IMR-90 (cell line): Measurements from ENCODE around the gene PRODH2. TPM values are rescaled to one million over a fixed set of nuclear protein-coding genes. Genes with fewer than 3 reads are reported as not detected.

ENCODE experiments used
- ATAC-seq: fragments of 200-7000 bp; cut with Tn5 transposase; 2 replicates; pipeline ENCODE4 v1.9.1; 2020; ENCODE audit warnings: low read depth, mild to moderate bottlenecking, moderate library complexity
- BruUV-seq: library from RNA; stranded (reverse); fragments of 400-500 nt; replicated peaks from 2 replicates; lab custom pipeline; 2021; lab: Mats Ljungman, UMichigan
- CTCF ChIA-PET: fragments of 300-600 bp; formaldehyde crosslinking; extraction: SDS; loops from one replicate; lab custom pipeline; 2021; ENCODE audit warnings: antibody characterized with exemption; lab: Yijun Ruan, JAX
- POLR2A ChIA-PET: fragments of 300-600 bp; sonication (Branson Sonifier 250); formaldehyde crosslinking; loops from one replicate; lab custom pipeline; 2022; ENCODE audit warnings: antibody characterized with exemption; ENCODE audit not compliant: unreplicated experiment; lab: Charles Lee
- DNase-seq: peaks from one replicate; pipeline ENCODE4 v3.0.0; 2013
- H2AFZ ChIP-seq: replicated peaks from 2 replicates; pipeline ENCODE3; 2013; ENCODE audit warnings: low read length, mild to moderate bottlenecking; ENCODE audit not compliant: poor library complexity
- H2AK5ac ChIP-seq: 2 replicates; pipeline ENCODE4 v1.6.1; 2013; ENCODE audit warnings: low read depth, low read length, inconsistent platforms
- H2AK9ac ChIP-seq: replicated peaks from 2 replicates; pipeline ENCODE3; 2013; ENCODE audit warnings: mild to moderate bottlenecking, low read depth, low read length, moderate library complexity; ENCODE audit not compliant: poor library complexity
- H2BK120ac ChIP-seq: 2 replicates; pipeline ENCODE4 v1.6.1; 2013; ENCODE audit warnings: low read depth, low read length, inconsistent platforms
- H2BK15ac ChIP-seq: 3 replicates; pipeline ENCODE4 v1.6.1; 2013; ENCODE audit warnings: low read depth, low read length, inconsistent platforms
- H2BK20ac ChIP-seq: 2 replicates; pipeline ENCODE4 v1.6.1; 2013; ENCODE audit warnings: low read depth, mild to moderate bottlenecking, inconsistent platforms, low read length, moderate library complexity
- H2BK5ac ChIP-seq: 2 replicates; pipeline ENCODE4 v1.6.1; 2013; ENCODE audit warnings: mild to moderate bottlenecking, low read depth, low read length, inconsistent platforms; ENCODE audit not compliant: poor library complexity, severe bottlenecking
- H3K14ac ChIP-seq: replicated peaks from 2 replicates; pipeline ENCODE4 v1.6.1; 2013; ENCODE audit warnings: low read depth, low read length, inconsistent platforms
- H3K18ac ChIP-seq: 2 replicates; pipeline ENCODE4 v1.6.1; 2013; ENCODE audit warnings: low read depth, low read length, control low read depth
- H3K23ac ChIP-seq: 2 replicates; pipeline ENCODE4 v1.6.1; 2013; ENCODE audit warnings: low read depth, low read length, inconsistent platforms
- H3K27ac ChIP-seq: 2 replicates; pipeline ENCODE4 v1.5.1; 2013; ENCODE audit warnings: mild to moderate bottlenecking, control low read depth, low read length; ENCODE audit not compliant: insufficient read depth
- H3K27me3 ChIP-seq: 2 replicates; pipeline ENCODE4 v1.6.1; 2013; ENCODE audit warnings: low read length; ENCODE audit not compliant: control insufficient read depth, insufficient read depth
- H3K36me3 ChIP-seq: 2 replicates; pipeline ENCODE4 v1.6.1; 2013; ENCODE audit warnings: low read length, mixed read lengths; ENCODE audit not compliant: control insufficient read depth, insufficient read depth
- H3K4ac ChIP-seq: 2 replicates; pipeline ENCODE4 v1.6.1; 2013; ENCODE audit warnings: low read depth, low read length, inconsistent platforms
- H3K4me1 ChIP-seq: 2 replicates; pipeline ENCODE4 v1.6.1; 2013; ENCODE audit warnings: low read length, mixed read lengths; ENCODE audit not compliant: control insufficient read depth, insufficient read depth
- H3K4me2 ChIP-seq: 2 replicates; pipeline ENCODE4 v1.6.1; 2013; ENCODE audit warnings: low read depth, mild to moderate bottlenecking, control low read depth, low read length, moderate library complexity
- H3K4me3 ChIP-seq: 2 replicates; pipeline ENCODE4 v1.5.1; 2013; ENCODE audit warnings: low read depth, mild to moderate bottlenecking, control low read depth, low read length, moderate library complexity; ENCODE audit not compliant: insufficient read depth
- H3K56ac ChIP-seq: 2 replicates; pipeline ENCODE4 v1.6.1; 2013; ENCODE audit warnings: low read length, inconsistent platforms; ENCODE audit not compliant: insufficient read depth; ENCODE audit errors: extremely low read depth
- H3K79me1 ChIP-seq, 2 experiments: 2 replicates each; pipeline ENCODE4 v1.6.1; 2013; ENCODE audit warnings: low read length in 2 of 2, inconsistent platforms in 1 of 2, low read depth in 1 of 2
- H3K9ac ChIP-seq: 2 replicates; pipeline ENCODE4 v1.6.1; 2013; ENCODE audit warnings: low read depth, low read length, control low read depth
- H3K9me1 ChIP-seq: 2 replicates; pipeline ENCODE4 v1.6.1; 2013; ENCODE audit warnings: low read length, inconsistent platforms; ENCODE audit not compliant: insufficient read depth
- H3K9me3 ChIP-seq: 2 replicates; pipeline ENCODE4 v1.6.1; 2013; ENCODE audit warnings: low read length; ENCODE audit not compliant: control insufficient read depth, insufficient read depth
- H4K20me1 ChIP-seq: 2 replicates; pipeline ENCODE4 v1.6.1; 2013; ENCODE audit warnings: low read length, inconsistent platforms; ENCODE audit not compliant: insufficient read depth
- H4K5ac ChIP-seq: 2 replicates; pipeline ENCODE4 v1.6.1; 2013; ENCODE audit warnings: mild to moderate bottlenecking, low read depth, low read length, control low read depth
- H4K8ac ChIP-seq, 2 experiments: 2 replicates each; pipeline ENCODE4 v1.6.1; 2013; ENCODE audit warnings: low read depth in 2 of 2, low read length in 2 of 2, control low read depth in 1 of 2, inconsistent platforms in 1 of 2
- H4K91ac ChIP-seq: 2 replicates; pipeline ENCODE4 v1.6.1; 2013; ENCODE audit warnings: low read depth, low read length, inconsistent platforms; ENCODE audit not compliant: insufficient read depth
- BHLHE40 ChIP-seq: fragments of 150-350 bp; IDR thresholded peaks from 2 replicates; pipeline ENCODE4 v1.6.1; 2016; ENCODE audit warnings: mild to moderate bottlenecking, low read depth, low read length
- CEBPB ChIP-seq: IDR thresholded peaks from 2 replicates; pipeline ENCODE4 v1.6.1; 2012; ENCODE audit warnings: low read depth, low read length, improper control_type of control experiment
- CHD1 ChIP-seq: IDR thresholded peaks from 2 replicates; pipeline ENCODE4 v1.6.1; 2012; ENCODE audit warnings: low read depth, low read length, improper control_type of control experiment
- CTCF ChIP-seq: conservative IDR thresholded peaks from 2 replicates; pipeline ENCODE4 v1.5.1; 2012; ENCODE audit warnings: mild to moderate bottlenecking, low read depth, low read length, improper control_type of control experiment
- FOS ChIP-seq: fragments of 150-350 bp; IDR thresholded peaks from 2 replicates; pipeline ENCODE4 v1.6.1; 2016; ENCODE audit warnings: low read depth, low read length
- MXI1 ChIP-seq: IDR thresholded peaks from 2 replicates; pipeline ENCODE4 v1.6.1; 2012; ENCODE audit warnings: low read depth, mild to moderate bottlenecking, low read length, moderate library complexity, borderline replicate concordance
- NFE2L2 ChIP-seq: fragments of 150-350 bp; IDR thresholded peaks from 2 replicates; pipeline ENCODE4 v1.6.1; 2016; ENCODE audit warnings: low read depth, mild to moderate bottlenecking, low read length
- RCOR1 ChIP-seq: IDR thresholded peaks from 2 replicates; pipeline ENCODE4 v1.6.1; 2012; ENCODE audit warnings: mild to moderate bottlenecking, low read length, improper control_type of control experiment; ENCODE audit not compliant: insufficient replicate concordance
- SMC3 ChIP-seq: fragments of 150-350 bp; IDR thresholded peaks from 2 replicates; pipeline ENCODE4 v1.6.1; 2016; ENCODE audit warnings: low read depth, mild to moderate bottlenecking, antibody characterized with exemption, low read length, moderate library complexity
- WGBS, 2 experiments: methylation state at CpG; one replicate each; pipeline versions ENCODE4 v1.1.5 to v1.1.7; 2013; ENCODE audit warnings: missing lambda C conversion rate in 2 of 2; ENCODE audit not compliant: insufficient read length in 1 of 2; ENCODE audit errors: extremely low coverage in 2 of 2; 5-methylcytosine and 5-hydroxymethylcytosine counted together
- dilution Hi-C: fragments of 300-500 bp; cut with HindIII; formaldehyde crosslinking; loops from one replicate; pipeline ENCODE4 v1.14.3; 2018; ENCODE audit warnings: low sequenced_read_pairs; ENCODE audit not compliant: unreplicated experiment
- in situ Hi-C: fragments of 300-500 bp; cut with MboI; formaldehyde crosslinking; loops from 3 replicates; pipeline ENCODE4 v1.14.3; 2019; ENCODE audit warnings: low sequenced_read_pairs, inconsistent platforms, mixed read lengths
- intact Hi-C: fragments of 100-400 bp; cut with micrococcal nuclease; formaldehyde crosslinking; loops from 2 replicates; pipeline ENCODE4 v1.10.0; 2022
- polyA plus RNA-seq, 3 experiments: library from polyadenylated mRNA; depleted of rRNA; stranded (reverse); fragments of >200 nt; gene quantifications; 2 replicates each; pipeline ENCODE4 v1.2.3, GENCODE V29; 2012; ENCODE audit warnings: low replicate concordance in 1 of 3
- total RNA-seq: library from RNA; depleted of rRNA; stranded (reverse); fragments of >200 nt; gene quantifications from 2 replicates; pipeline ENCODE4 v1.2.3, GENCODE V29; 2012
- TF ChIP-seq, protein P1 (sequence below): fragments of 150-350 bp; IDR thresholded peaks from 2 replicates; pipeline ENCODE4 v1.6.1; 2016; ENCODE audit warnings: low read depth, mild to moderate bottlenecking, low read length, moderate library complexity, borderline replicate concordance
- TF ChIP-seq, protein P2 (sequence below): fragments of 150-350 bp; IDR thresholded peaks from 2 replicates; pipeline ENCODE4 v1.6.1; 2017; ENCODE audit warnings: mild to moderate bottlenecking, antibody characterized with exemption, low read length, low read depth

The PRODH2 gene
- total and polyA plus RNA-seq, 2 of the 4 experiments (the other 2 are of a cell fraction): not detected

- H4K20me1 ChIP-seq: no peaks in the 10 kb centered on the region
- no peak for DNase-seq
- H4K5ac ChIP-seq: no peak overlapping the region
- POLR2A ChIA-PET: no interaction called here
- H3K4me3 ChIP-seq: no peak overlapping the region
- no peak overlapping the region for H3K14ac ChIP-seq
- TF ChIP-seq, protein P1, sequence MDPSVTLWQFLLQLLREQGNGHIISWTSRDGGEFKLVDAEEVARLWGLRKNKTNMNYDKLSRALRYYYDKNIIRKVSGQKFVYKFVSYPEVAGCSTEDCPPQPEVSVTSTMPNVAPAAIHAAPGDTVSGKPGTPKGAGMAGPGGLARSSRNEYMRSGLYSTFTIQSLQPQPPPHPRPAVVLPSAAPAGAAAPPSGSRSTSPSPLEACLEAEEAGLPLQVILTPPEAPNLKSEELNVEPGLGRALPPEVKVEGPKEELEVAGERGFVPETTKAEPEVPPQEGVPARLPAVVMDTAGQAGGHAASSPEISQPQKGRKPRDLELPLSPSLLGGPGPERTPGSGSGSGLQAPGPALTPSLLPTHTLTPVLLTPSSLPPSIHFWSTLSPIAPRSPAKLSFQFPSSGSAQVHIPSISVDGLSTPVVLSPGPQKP: no peak
- TF ChIP-seq NFE2L2 (no peak), MXI1 (no peak), CTCF (no peak), RCOR1 (no peak), SMC3 (no peak), BHLHE40 (no peak), FOS (no peak), CHD1 (no peak), CEBPB (no peak)
- TF ChIP-seq, protein P2, sequence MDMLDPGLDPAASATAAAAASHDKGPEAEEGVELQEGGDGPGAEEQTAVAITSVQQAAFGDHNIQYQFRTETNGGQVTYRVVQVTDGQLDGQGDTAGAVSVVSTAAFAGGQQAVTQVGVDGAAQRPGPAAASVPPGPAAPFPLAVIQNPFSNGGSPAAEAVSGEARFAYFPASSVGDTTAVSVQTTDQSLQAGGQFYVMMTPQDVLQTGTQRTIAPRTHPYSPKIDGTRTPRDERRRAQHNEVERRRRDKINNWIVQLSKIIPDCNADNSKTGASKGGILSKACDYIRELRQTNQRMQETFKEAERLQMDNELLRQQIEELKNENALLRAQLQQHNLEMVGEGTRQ: no peak
- H3K4me2 ChIP-seq: no peak overlapping the region
- peaks cover 24% of the 10 kb centered on the region for H3K36me3 ChIP-seq
- H2BK5ac ChIP-seq: no peak overlapping the region
- ATAC-seq: no peak
- H3K27ac ChIP-seq: no peak overlapping the region
- H2BK20ac ChIP-seq: no peak overlapping the region
- H3K9me3 ChIP-seq: no peaks in the 10 kb centered on the region
- no peak overlapping the region for H2AK9ac ChIP-seq
- CTCF ChIA-PET: no interaction called here
- intact Hi-C loops (no loop called here), dilution Hi-C loops (no loop called here), in situ Hi-C loops (no loop called here)
- no peak overlapping the region for H4K8ac ChIP-seq
- no peak overlapping the region for H2BK120ac ChIP-seq
- no peaks in the 10 kb centered on the region for H3K27me3 ChIP-seq
- no peak overlapping the region for H3K18ac ChIP-seq
- H3K9ac ChIP-seq: no peak overlapping the region
- H2AFZ ChIP-seq: no peak overlapping the region
- H3K4ac ChIP-seq: no peak overlapping the region
- no peak overlapping the region for H2AK5ac ChIP-seq
- H3K56ac ChIP-seq: no peak overlapping the region
- no CpG with 5 or more reads among the region's 11 CpGs for WGBS, 2 experiments
- no peaks in the 10 kb centered on the region for H3K9me1 ChIP-seq
- no peak overlapping the region for H2BK15ac ChIP-seq
- no peaks in the 10 kb centered on the region for H3K4me1 ChIP-seq
- no peak overlapping the region for H3K23ac ChIP-seq
- H4K91ac ChIP-seq: no peak overlapping the region
- BruUV-seq: no TSS peak
- no peaks in the 10 kb centered on the region for H3K79me1 ChIP-seq
These were observed 46.0 kb downstream of the PRODH2 start for GRCh38 chr19:35766571-35767104.
